GM23338 (cell line): ENCODE results near the gene SMCO2. TPM values are rescaled to one million over a fixed set of nuclear protein-coding genes. Genes with fewer than 3 reads are reported as not detected.

Experiments
- ATAC-seq: fragments of 200-7000 bp; cut with Tn5 transposase; 3 replicates; pipeline ENCODE4 v1.9.1; 2020
- DNase-seq: peaks from one replicate; pipeline ENCODE4 v3.0.0-alpha.2; 2015; ENCODE audit warnings: low spot score
- H2AFZ ChIP-seq: fragments of 200-600 bp; sonication (generic); 2 replicates; pipeline ENCODE4 v1.8.0; 2016; ENCODE audit warnings: antibody characterized with exemption, mild to moderate bottlenecking, moderate library complexity
- H3F3A ChIP-seq: fragments of 200-600 bp; sonication (generic); replicated peaks from 2 replicates; pipeline ENCODE4 v1.8.0; 2017; ENCODE audit warnings: antibody characterized with exemption, mixed run types, low read depth
- H3K27ac ChIP-seq: fragments of 200-600 bp; sonication (generic); 2 replicates; pipeline ENCODE4 v1.6.1; 2016; ENCODE audit warnings: low read depth
- H3K27me3 ChIP-seq: fragments of 200-600 bp; sonication (generic); 2 replicates; pipeline ENCODE4 v1.8.0; 2016; ENCODE audit warnings: mild to moderate bottlenecking, mixed run types, moderate library complexity; ENCODE audit not compliant: insufficient read depth
- H3K36me3 ChIP-seq: fragments of 200-600 bp; sonication (generic); 2 replicates; pipeline ENCODE4 v1.8.0; 2016; ENCODE audit warnings: mild to moderate bottlenecking; ENCODE audit not compliant: insufficient read depth
- H3K4me1 ChIP-seq: fragments of 200-600 bp; sonication (generic); 2 replicates; pipeline ENCODE4 v1.8.0; 2016; ENCODE audit warnings: mild to moderate bottlenecking, moderate library complexity; ENCODE audit not compliant: insufficient read depth
- H3K4me2 ChIP-seq: fragments of 200-600 bp; sonication (generic); 2 replicates; pipeline ENCODE4 v1.7.1; 2017; ENCODE audit warnings: mixed run types
- H3K4me3 ChIP-seq: fragments of 200-600 bp; sonication (generic); 2 replicates; pipeline ENCODE4 v1.6.1; 2016; ENCODE audit warnings: mixed run types
- H3K79me2 ChIP-seq: fragments of 200-600 bp; sonication (generic); replicated peaks from 2 replicates; pipeline ENCODE4 v1.8.0; 2017; ENCODE audit warnings: mild to moderate bottlenecking; ENCODE audit not compliant: insufficient read depth
- H3K9me2 ChIP-seq: fragments of 200-600 bp; sonication (generic); 2 replicates; pipeline ENCODE4 v1.8.0; 2017; ENCODE audit not compliant: insufficient read depth
- H4K20me1 ChIP-seq: fragments of 200-600 bp; sonication (generic); replicated peaks from 2 replicates; pipeline ENCODE4 v1.8.0; 2017; ENCODE audit warnings: mild to moderate bottlenecking; ENCODE audit not compliant: insufficient read depth
- H3K27ac Mint-ChIP-seq: 2 replicates; pipeline ENCODE4 v1.8.0; 2020; ENCODE audit warnings: inconsistent platforms, mild to moderate bottlenecking, moderate library complexity, mixed read lengths
- H3K27me3 Mint-ChIP-seq: 3 replicates; pipeline ENCODE4 v1.8.0; 2022; ENCODE audit warnings: low read depth, mild to moderate bottlenecking, moderate library complexity, mixed read lengths, inconsistent platforms; ENCODE audit not compliant: insufficient read depth, poor library complexity
- H3K36me3 Mint-ChIP-seq: 3 replicates; pipeline ENCODE4 v1.8.0; 2021; ENCODE audit warnings: low read depth, mild to moderate bottlenecking, inconsistent platforms, moderate library complexity, mixed read lengths
- H3K4me1 Mint-ChIP-seq: 3 replicates; pipeline ENCODE4 v1.8.0; 2020; ENCODE audit warnings: mild to moderate bottlenecking, inconsistent platforms, mixed read lengths
- H3K4me3 Mint-ChIP-seq: 3 replicates; pipeline ENCODE4 v1.8.0; 2021; ENCODE audit warnings: moderate library complexity, mild to moderate bottlenecking, inconsistent platforms, mixed read lengths
- H3K9me3 Mint-ChIP-seq: 3 replicates; pipeline ENCODE4 v1.8.0; 2020; ENCODE audit warnings: moderate library complexity, mild to moderate bottlenecking, inconsistent platforms, mixed read lengths
- CREB1 ChIP-seq: fragments of 250-450 bp; sonication (Bioruptor Pico); IDR thresholded peaks from 2 replicates; pipeline ENCODE4 v1.5.0; 2020; ENCODE audit warnings: low read depth, mild to moderate bottlenecking, moderate library complexity
- CTCF ChIP-seq, 2 experiments: fragments of 200-600 bp in 1 of 2; sonication (generic) in 1 of 2; conservative IDR thresholded peaks; 2 replicates each; pipeline versions ENCODE4 v1.5.1 to v1.6.1; 2016 to 2017; ENCODE audit warnings: antibody characterized with exemption in 2 of 2, low read depth in 2 of 2, mild to moderate bottlenecking in 2 of 2, moderate library complexity in 1 of 2
- ETS1 ChIP-seq: IDR thresholded peaks from 2 replicates; pipeline ENCODE4 v1.6.1; 2016; ENCODE audit warnings: antibody characterized with exemption
- EZH2phosphoT487 ChIP-seq: fragments of 200-600 bp; sonication (generic); IDR thresholded peaks from one replicate; pipeline ENCODE4 v1.8.1; 2018; ENCODE audit warnings: antibody characterized with exemption; ENCODE audit not compliant: unreplicated experiment
- NANOG ChIP-seq: IDR thresholded peaks from 2 replicates; pipeline ENCODE4 v1.6.1; 2016; ENCODE audit warnings: antibody characterized with exemption, borderline replicate concordance
- STAT1 ChIP-seq: IDR thresholded peaks from one replicate; pipeline ENCODE4 v1.6.1; 2016; ENCODE audit warnings: antibody characterized with exemption; ENCODE audit not compliant: unreplicated experiment
- ZNF331 ChIP-seq: fragments of 250-450 bp; sonication (Bioruptor Pico); IDR thresholded peaks from 2 replicates; pipeline ENCODE4 v1.5.0; 2020; ENCODE audit warnings: low read depth, mild to moderate bottlenecking, moderate library complexity
- ZNF462 ChIP-seq: fragments of 250-450 bp; sonication (Bioruptor Pico); IDR thresholded peaks from 2 replicates; pipeline ENCODE4 v1.5.0; 2020; ENCODE audit warnings: mild to moderate bottlenecking, moderate library complexity
- polyA plus RNA-seq: library from polyadenylated mRNA; unstranded; fragments of >200 nt; fragmentation: Nextera tagmentation; extraction: Ambion mirVana; gene quantifications from 2 replicates; pipeline ENCODE4 v1.2.1, GENCODE V29; 2016
- total RNA-seq: library from RNA; depleted of rRNA; stranded (reverse); fragments of >200 nt; shearing (Covaris generic); gene quantifications from 2 replicates; pipeline ENCODE4 v1.2.3, GENCODE V29; 2014

The SMCO2 gene
- total and polyA plus RNA-seq, 2 experiments from 2014 or later = 0.86 TPM; not detected in 1

GRCh38 chr12:27434673-27435565 lies 11.6 kb upstream of the SMCO2 start:
- Histone ChIP-seq H3K79me2 (no peaks in the 10 kb centered on the region), H2AFZ (no peak overlapping the region), H3K9me2 (peaks cover 12% of the 10 kb centered on the region), H3K4me2 (no peak overlapping the region), H3K4me3 (no peak overlapping the region), H3K36me3 (no peaks in the 10 kb centered on the region), H4K20me1 (no peaks in the 10 kb centered on the region), H3K4me1 (no peaks in the 10 kb centered on the region), H3F3A (no peaks in the 10 kb centered on the region), H3K27ac (no peak overlapping the region), H3K27me3 (no peaks in the 10 kb centered on the region)
- Mint-ChIP-seq H3K27me3 (peaks cover 4% of the 10 kb centered on the region), H3K4me1 (peaks cover 14% of the 10 kb centered on the region), H3K4me3 (no peak overlapping the region), H3K9me3 (peaks cover 17% of the 10 kb centered on the region), H3K27ac (no peak overlapping the region), H3K36me3 (peaks cover 19% of the 10 kb centered on the region)
- ATAC-seq = no peak
- TF ChIP-seq CTCF (conservative IDR thresholded peaks at IDR 0.05; ENCODE audit: low read depth in 2 of 2) (peak; percentile 44 to 47), ZNF331 (CRISPR knock-in tag) (no peak)
- peak; percentile 12 for DNase-seq

GRCh38 chr12:27436029-27436428 lies 10.5 kb upstream of the SMCO2 start:
- H3K36me3 ChIP-seq = no peaks in the 10 kb centered on the region
- Mint-ChIP-seq H3K4me1 (peaks cover 14% of the 10 kb centered on the region), H3K9me3 (peaks cover 17% of the 10 kb centered on the region), H3K27ac (peak overlapping the region; percentile 72; the same call in 1 of the 2 replicates), H3K4me3 (no peak overlapping the region; the same call in 2 of the 3 replicates), H3K36me3 (peaks cover 19% of the 10 kb centered on the region), H3K27me3 (peaks cover 4% of the 10 kb centered on the region)
- no peaks in the 10 kb centered on the region for H3K79me2 ChIP-seq
- H3K4me3 ChIP-seq = no peak overlapping the region
- no peaks in the 10 kb centered on the region for H4K20me1 ChIP-seq
- H3K27ac ChIP-seq = no peak overlapping the region
- peaks cover 12% of the 10 kb centered on the region for H3K9me2 ChIP-seq
- no peak overlapping the region for H2AFZ ChIP-seq
- ATAC-seq (peak; percentile 88), DNase-seq (peak; percentile 86)
- H3F3A ChIP-seq = no peaks in the 10 kb centered on the region
- H3K4me2 ChIP-seq = no peak overlapping the region
- H3K4me1 ChIP-seq = no peaks in the 10 kb centered on the region
- no peaks in the 10 kb centered on the region for H3K27me3 ChIP-seq
- no peak for TF ChIP-seq STAT1
- peak; percentile 81; the same call in 1 of the 2 replicates for TF ChIP-seq NANOG
- TF ChIP-seq ZNF331 (CRISPR knock-in tag) = no peak
- TF ChIP-seq CREB1 = no peak; the same call in 1 of the 2 replicates
- no peak for TF ChIP-seq EZH2phosphoT487
- TF ChIP-seq ZNF462 (CRISPR knock-in tag) = no peak
- 0 out of 4 replicates have a peak, but pooled peaks of 1 of the 2 experiments have one; percentile 0 for TF ChIP-seq CTCF (conservative IDR thresholded peaks at IDR 0.05; ENCODE audit: low read depth in 2 of 2)
- TF ChIP-seq ETS1 = no peak
